K562 (cell line): ENCODE results near the gene PAFAH1B1. TPM values are rescaled to one million over a fixed set of nuclear protein-coding genes. Genes with fewer than 3 reads are reported as not detected.

Experiments used
- ATF4 ChIP-seq: fragments of 450-650 bp; formaldehyde crosslinking; IDR thresholded peaks from 2 replicates; pipeline ENCODE4 v1.4.0; 2022; ENCODE audit warnings: mild to moderate bottlenecking, moderate library complexity
- CXXC5 ChIP-seq: fragments of 250-450 bp; sonication (Bioruptor Pico); IDR thresholded peaks from 2 replicates; pipeline ENCODE4 v1.8.0; 2022; ENCODE audit warnings: inconsistent platforms, mild to moderate bottlenecking, moderate library complexity
- FOXP4 ChIP-seq: sonication (generic); formaldehyde crosslinking; IDR thresholded peaks from 2 replicates; pipeline ENCODE4 v1.8.0; 2022; ENCODE audit warnings: mild to moderate bottlenecking, missing genetic modification reagents, borderline replicate concordance
- LEF1 ChIP-seq: fragments of 450-650 bp; IDR thresholded peaks from 2 replicates; pipeline ENCODE4 v1.6.1; 2016; ENCODE audit warnings: mild to moderate bottlenecking
- MAX ChIP-seq: sonication (generic); formaldehyde crosslinking; IDR thresholded peaks from 2 replicates; pipeline ENCODE4 v1.9.0; 2022; ENCODE audit warnings: mild to moderate bottlenecking, missing genetic modification reagents
- RAD51 ChIP-seq: fragments of 450-650 bp; IDR thresholded peaks from 2 replicates; pipeline ENCODE4 v1.7.1; 2016; ENCODE audit warnings: low read depth, mild to moderate bottlenecking, borderline replicate concordance
- TBP ChIP-seq: optimal IDR thresholded peaks from 2 replicates; pipeline ENCODE3; 2011; ENCODE audit warnings: low read depth, low read length, improper control_type of control experiment
- ZMIZ1 ChIP-seq, 2 experiments: fragments of 150-350 bp in 1 of 2; IDR thresholded peaks; 2 replicates each; pipeline ENCODE4 v1.6.1; 2012 to 2016; ENCODE audit warnings: low read depth in 2 of 2, low read length in 2 of 2, mild to moderate bottlenecking in 1 of 2, moderate library complexity in 1 of 2
- ZNF395 ChIP-seq: fragments of 200-800 bp; sonication (Bioruptor generic); IDR thresholded peaks from 2 replicates; pipeline ENCODE4 v1.6.1; 2017; ENCODE audit warnings: missing genetic modification characterization, missing compliant biosample characterization
- ZNF398 ChIP-seq: fragments of 250-450 bp; sonication (Bioruptor Pico); IDR thresholded peaks from 2 replicates; pipeline ENCODE4 v1.8.0; 2021; ENCODE audit warnings: moderate library complexity, mild to moderate bottlenecking, inconsistent platforms
- ZNF592 ChIP-seq: fragments of 450-650 bp; IDR thresholded peaks from 2 replicates; pipeline ENCODE4 v1.6.1; 2017; ENCODE audit warnings: antibody characterized with exemption, mild to moderate bottlenecking
- polyA plus RNA-seq, 8 experiments: library from polyadenylated mRNA; depleted of rRNA in 4 of 8; stranded (reverse) in 5 of 8; unstranded in 3 of 8; fragments of >200 nt; fragmentation: Nextera tagmentation in 2 of 8; fragmentation: Illumina TruSeq in 1 of 8; extraction: Ambion mirVana in 2 of 8; extraction: Trizol in 1 of 8; gene quantifications; 2 replicates each; pipeline versions ENCODE4 v1.2.1 to v1.2.3, GENCODE V29; 2011 to 2014; ENCODE audit warnings: inconsistent platforms in 1 of 8, missing spikeins in 1 of 8
- total RNA-seq, 7 experiments: library from RNA; depleted of rRNA in 6 of 7; stranded (reverse); fragments of >200 nt in 6 of 7; fragmentation: Illumina TruSeq in 2 of 7; extraction: Trizol in 2 of 7; gene quantifications; 2 replicates each; pipeline versions ENCODE4 v1.2.1 to v1.2.3, GENCODE V29; 2011 to 2021; ENCODE audit warnings: low replicate concordance in 1 of 7

The PAFAH1B1 gene
- total and polyA plus RNA-seq, 9 of the 15 experiments (the other 6 are each of a cell fraction or from before 2014, with no cell fraction given), result 23.3 to 66.4 (median 40.2) TPM

- peak; percentile 79 for TF ChIP-seq ZNF592
- peak; percentile 65 for TF ChIP-seq TBP
- TF ChIP-seq ATF4, result no peak
- TF ChIP-seq MAX (CRISPR knock-in tag), result peak; percentile 76
- peak; percentile 51 for TF ChIP-seq RAD51
- no peak for TF ChIP-seq ZMIZ1 (IDR thresholded peaks at IDR 0.05; ENCODE audit: low read depth in 2 of 2, low read length in 2 of 2)
- peak; percentile 94 for TF ChIP-seq CXXC5
- TF ChIP-seq LEF1, result no peak
- TF ChIP-seq ZNF398 (CRISPR knock-in tag), result no peak
- peak; percentile 28; the same call in 1 of the 2 replicates for TF ChIP-seq ZNF395 (CRISPR knock-in tag)
- no peak for TF ChIP-seq FOXP4 (CRISPR knock-in tag)
Observed at GRCh38 chr17:2711608-2712299, 118.3 kb downstream of the PAFAH1B1 start, which contains the start of gene CLUH (continued).
